Stimulated activated CD8-positive, alpha-beta memory T cell treated with anti-CD3 and anti-CD28 coated beads, Interleukin-12 subunit alpha, Interleukin-12 subunit beta, amount 100 ng/mL, for 1 hour (primary cell): ENCODE measurements around the gene SH3D21.

Source experiments
- DNase-seq: peaks from one replicate; pipeline ENCODE4 v3.0.0-alpha.2; 2020; ENCODE audit warnings: low read depth

SH3D21 gene

GRCh38 chr1:36303650-36304360, 2.4 kb upstream of the SH3D21 start:
- no peak for DNase-seq

GRCh38 chr1:36304521-36304920, 1.6 kb upstream of the SH3D21 start:
- no peak for DNase-seq

- DNase-seq = no peak
Observed at GRCh38 chr1:36304970-36305914, 926 bp upstream of the SH3D21 start.

- DNase-seq = no peak
Observed at GRCh38 chr1:36305915-36306209, 306 bp upstream of the SH3D21 start.

GRCh38 chr1:36306902-36307456, 811 bp downstream of the SH3D21 start:
- peak; percentile 81 for DNase-seq

- DNase-seq = no peak
Observed at GRCh38 chr1:36307601-36308330, 1.6 kb downstream of the SH3D21 start.

- DNase-seq = no peak
Observed at GRCh38 chr1:36309397-36309796, 3.2 kb downstream of the SH3D21 start.

GRCh38 chr1:36320291-36320761, 14.2 kb downstream of the SH3D21 start:
- DNase-seq = no peak

GRCh38 chr1:36320767-36321118, 14.6 kb downstream of the SH3D21 start:
- DNase-seq = no peak

- no peak for DNase-seq
Observed at GRCh38 chr1:36321119-36321951, 15.2 kb downstream of the SH3D21 start.

GRCh38 chr1:36322041-36322785, 16.0 kb downstream of the SH3D21 start:
- DNase-seq = no peak

GRCh38 chr1:36322786-36323635, 16.8 kb downstream of the SH3D21 start:
- no peak for DNase-seq

- no peak for DNase-seq
Observed at GRCh38 chr1:36323636-36324352, 17.6 kb downstream of the SH3D21 start, which contains the start of gene EVA1B. TSS of gene EVA1B (minus strand) at chr1:36323645. CDS start at chr1:36323037, 608 bp downstream.

- no peak for DNase-seq
Observed at GRCh38 chr1:36324353-36324703, 18.2 kb downstream of the SH3D21 start.

- no peak for DNase-seq
Observed at GRCh38 chr1:36326499-36326898, 20.3 kb downstream of the SH3D21 start.

GRCh38 chr1:36327421-36328087, 21.4 kb downstream of the SH3D21 start:
- no peak for DNase-seq

- no peak for DNase-seq
Observed at GRCh38 chr1:36328088-36328480, 21.9 kb downstream of the SH3D21 start.

- no peak for DNase-seq
Observed at GRCh38 chr1:36328713-36329112, 22.5 kb downstream of the SH3D21 start.

GRCh38 chr1:36329817-36330216, 23.6 kb downstream of the SH3D21 start:
- no peak for DNase-seq
